Cerebellar cortex (tissue), 1 donor: ENCODE results near the gene OTULINL.

Experiments used
- DNase-seq: peaks from one replicate; pipeline ENCODE4 v3.0.0-alpha.2; 2015; ENCODE audit warnings: low spot score

The OTULINL gene

GRCh38 chr5:14600846-14601245 lies 19.3 kb downstream of the OTULINL start:
- DNase-seq = peak; percentile 63

DNA sequence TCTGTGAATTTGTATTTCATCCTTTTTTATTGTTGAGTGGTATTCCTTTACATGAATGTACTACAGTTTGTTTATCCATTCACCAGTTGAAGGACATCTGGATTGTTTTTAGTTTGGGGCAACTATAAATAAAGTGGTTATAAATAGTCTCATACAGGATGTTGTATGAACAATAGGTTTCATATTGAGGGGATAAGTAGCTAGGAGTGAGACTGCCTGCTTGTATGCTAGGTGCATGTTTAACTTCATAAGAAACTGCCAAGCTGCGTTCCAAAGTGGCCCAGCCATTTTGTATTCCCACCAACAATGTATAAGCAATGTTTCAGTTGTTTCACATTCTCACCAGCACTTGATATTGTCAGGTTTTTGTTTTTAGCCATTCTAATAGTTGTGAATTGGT lies 21.5 kb downstream of the OTULINL start:
- DNase-seq = no peak

- no peak for DNase-seq
Measured at GRCh38 chr5:14607104-14607503, 25.5 kb downstream of the OTULINL start.

- DNase-seq = no peak
Measured at GRCh38 chr5:14608169-14608568, 26.6 kb downstream of the OTULINL start.

- DNase-seq = no peak
Measured at GRCh38 chr5:14611737-14612136, 30.1 kb downstream of the OTULINL start.

GRCh38 chr5:14614490-14614889 lies 32.9 kb downstream of the OTULINL start:
- no peak for DNase-seq

GRCh38 chr5:14615365-14615764 lies 33.8 kb downstream of the OTULINL start:
- no peak for DNase-seq

DNA sequence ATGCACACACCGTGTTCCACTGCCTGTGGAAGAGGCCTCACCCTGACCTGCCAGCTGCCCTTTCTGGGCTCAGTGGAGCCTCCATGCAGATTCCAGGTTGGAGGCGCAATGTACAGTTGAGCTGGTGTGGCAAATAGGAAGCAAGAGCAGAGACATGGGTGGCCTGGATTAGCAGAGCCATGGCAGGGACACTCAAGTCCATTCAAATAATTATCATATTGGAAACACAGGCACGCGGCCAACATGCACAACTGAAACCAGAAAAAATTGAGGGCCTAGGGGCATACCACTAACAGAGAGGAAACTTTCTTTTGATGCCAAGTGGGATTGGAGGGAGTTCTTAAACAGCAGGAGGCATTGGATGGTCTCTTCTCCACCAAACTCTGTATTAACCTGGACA lies 35.8 kb downstream of the OTULINL start:
- DNase-seq = no peak

- DNase-seq = no peak
Measured at GRCh38 chr5:14627270-14627669, 45.7 kb downstream of the OTULINL start.

- DNase-seq = no peak
Measured at GRCh38 chr5:14628346-14628745, 46.8 kb downstream of the OTULINL start.

GRCh38 chr5:14630671-14631070 lies 49.1 kb downstream of the OTULINL start:
- DNase-seq = no peak

- DNase-seq = no peak
Measured at GRCh38 chr5:14635656-14636055, 54.1 kb downstream of the OTULINL start.

DNA sequence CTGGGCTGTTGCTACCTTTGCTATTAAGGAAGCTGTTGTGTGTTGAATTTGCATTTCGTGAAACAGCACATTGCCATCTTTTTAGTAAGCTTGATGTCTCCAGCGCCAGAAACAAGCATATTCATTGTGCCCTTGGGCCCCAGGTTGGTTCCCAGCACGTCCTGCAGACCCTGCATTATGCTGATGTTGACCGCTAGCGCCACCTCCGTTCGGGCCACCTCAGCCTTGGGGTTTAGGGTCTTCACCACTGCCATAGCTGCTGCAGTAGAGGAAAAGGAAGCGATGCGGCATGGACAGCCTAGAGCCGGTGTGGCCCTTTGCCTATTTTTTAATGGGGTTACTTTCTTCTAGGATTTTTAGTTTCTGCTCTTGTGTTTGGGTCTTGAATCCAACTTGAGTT lies 59.2 kb downstream of the OTULINL start:
- no peak for DNase-seq

DNA sequence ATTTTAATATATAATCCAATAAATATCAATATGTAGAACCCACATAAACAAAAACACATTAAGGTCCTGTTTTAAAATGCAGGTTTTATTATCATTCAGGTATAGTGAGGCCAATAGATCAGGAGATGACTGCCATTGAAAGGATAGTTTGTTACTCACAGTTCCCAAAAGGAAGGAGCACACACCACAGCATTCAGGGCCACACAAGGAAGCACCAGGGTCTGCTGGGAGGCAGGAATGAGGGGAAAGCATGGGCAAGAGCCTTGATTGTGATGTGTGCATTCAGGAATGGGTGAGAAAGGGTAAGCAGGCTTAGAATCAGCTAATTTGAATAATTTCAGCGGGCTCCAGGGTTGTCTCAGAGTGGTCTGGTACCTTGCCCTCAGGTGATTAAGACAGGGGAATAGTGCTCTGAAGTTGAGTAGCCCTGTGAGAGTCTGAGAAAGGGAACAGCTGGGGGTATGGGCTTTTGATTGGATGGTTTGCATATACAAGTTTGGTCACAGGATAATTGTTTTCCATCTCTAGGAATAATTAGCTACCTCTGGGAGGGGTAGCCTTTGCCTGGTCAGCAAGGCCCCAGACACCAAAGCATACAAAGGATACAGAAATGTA lies 63.1 kb downstream of the OTULINL start:
- DNase-seq = no peak

- no peak for DNase-seq
Measured at GRCh38 chr5:14650052-14650451, 68.5 kb downstream of the OTULINL start.

DNA sequence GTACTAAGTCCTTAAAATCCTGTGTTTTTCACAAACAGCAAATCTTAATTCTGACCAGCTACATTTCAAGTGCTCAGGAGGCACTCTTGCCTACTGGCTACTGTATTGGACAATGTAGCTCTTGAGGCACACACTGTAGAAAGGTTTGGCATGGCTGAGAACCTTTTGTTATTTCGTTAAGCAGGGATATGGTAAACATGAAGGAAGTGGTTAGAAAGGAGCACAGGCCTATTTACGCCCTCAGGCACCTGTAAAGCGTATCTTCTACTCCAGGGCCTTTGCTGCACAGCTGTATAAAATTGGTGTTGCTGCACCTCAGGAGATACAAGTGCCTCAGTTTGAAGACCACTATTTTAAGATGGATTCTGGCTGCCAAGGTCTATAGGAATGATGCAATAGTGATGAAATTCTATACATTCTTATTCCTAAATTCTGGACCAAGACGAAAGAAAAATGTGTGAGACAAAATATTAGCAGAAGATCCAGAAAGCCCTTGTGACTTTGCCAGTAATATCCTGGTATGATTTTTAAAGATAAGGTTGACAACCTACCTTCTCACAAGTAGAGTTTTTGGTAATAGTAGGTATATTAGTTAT lies 73.7 kb downstream of the OTULINL start:
- no peak for DNase-seq

- DNase-seq = no peak
Measured at GRCh38 chr5:14656898-14657297, 75.3 kb downstream of the OTULINL start.

DNA sequence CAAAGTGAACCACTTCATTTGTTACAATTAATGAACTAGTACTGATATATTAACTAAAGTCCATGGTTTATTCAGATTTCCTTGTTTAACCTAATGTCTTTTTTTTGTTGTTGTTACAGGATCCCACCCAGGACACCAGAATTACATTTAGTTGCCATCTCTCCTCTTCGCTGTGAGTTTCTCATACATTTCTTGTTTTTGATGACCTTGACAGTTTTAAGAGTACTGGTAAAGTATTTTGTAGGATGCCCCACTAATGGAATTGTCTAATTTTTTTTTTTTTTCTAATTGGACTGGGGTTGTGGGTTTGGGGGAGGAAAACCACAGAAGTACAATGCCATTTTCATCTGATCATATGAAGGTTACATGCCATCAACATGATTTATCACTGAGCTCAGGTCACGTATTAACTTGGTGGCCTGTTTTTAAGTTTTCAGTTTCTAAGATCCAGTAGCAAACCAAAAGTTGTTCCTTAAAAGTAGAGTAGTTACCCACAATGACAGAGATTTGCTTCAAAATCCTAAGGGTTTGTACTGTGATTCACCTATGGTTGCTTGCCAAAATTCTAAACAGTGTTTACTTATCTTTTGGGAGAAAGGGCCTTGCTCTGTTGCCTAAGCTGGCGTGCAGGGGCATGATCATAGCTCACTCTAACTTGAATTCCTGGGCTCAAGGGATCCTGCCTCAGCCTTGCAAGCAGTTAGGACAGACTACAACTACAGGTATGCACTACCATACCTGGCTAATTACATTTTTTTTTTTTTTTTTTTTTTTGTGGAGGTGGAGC lies 78.4 kb downstream of the OTULINL start:
- DNase-seq = no peak

- no peak for DNase-seq
Measured at GRCh38 chr5:14660833-14661232, 79.2 kb downstream of the OTULINL start.
